WTC11 (cell line): ENCODE measurements around the gene C1orf174. TPM values are rescaled to one million over a fixed set of nuclear protein-coding genes. Genes with fewer than 3 reads are reported as not detected.

ENCODE experiments used
- ATAC-seq: fragments of 200-7000 bp; cut with Tn5 transposase; 2 replicates; pipeline ENCODE4 v1.10.0; 2021; ENCODE audit warnings: mild to moderate bottlenecking, moderate library complexity
- CTCF ChIA-PET: fragments of 300-600 bp; sonication (Branson Sonifier 250); formaldehyde crosslinking; loops from one replicate; lab custom pipeline; 2021; ENCODE audit warnings: antibody characterized with exemption; lab: Charles Lee
- POLR2A ChIA-PET: fragments of 350-600 bp; sonication (Branson Sonifier 250); formaldehyde crosslinking; loops from one replicate; lab custom pipeline; 2021; ENCODE audit warnings: antibody characterized with exemption; lab: Charles Lee
- DNase-seq: peaks from one replicate; pipeline ENCODE4 v3.0.0; 2021; ENCODE audit warnings: low spot score
- H3K27ac Mint-ChIP-seq: 2 replicates; pipeline ENCODE4 v1.8.0; 2021; ENCODE audit warnings: mixed read lengths
- H3K27me3 Mint-ChIP-seq: 2 replicates; pipeline ENCODE4 v1.8.0; 2021; ENCODE audit warnings: low read depth, mild to moderate bottlenecking, moderate library complexity, mixed read lengths
- H3K36me3 Mint-ChIP-seq: 2 replicates; pipeline ENCODE4 v1.8.0; 2021; ENCODE audit warnings: mixed read lengths
- H3K4me1 Mint-ChIP-seq: 2 replicates; pipeline ENCODE4 v1.8.0; 2022; ENCODE audit warnings: mixed read lengths
- H3K4me3 Mint-ChIP-seq: 2 replicates; pipeline ENCODE4 v1.8.0; 2021; ENCODE audit warnings: mild to moderate bottlenecking, moderate library complexity, mixed read lengths
- H3K9me3 Mint-ChIP-seq: 2 replicates; pipeline ENCODE4 v1.8.0; 2021; ENCODE audit warnings: mixed read lengths
- AR ChIP-seq: fragments of 250-450 bp; sonication (Bioruptor Pico); IDR thresholded peaks from 2 replicates; pipeline ENCODE4 v1.9.0; 2021; ENCODE audit warnings: mild to moderate bottlenecking
- ARID4B ChIP-seq: sonication (generic); formaldehyde crosslinking; IDR thresholded peaks from 2 replicates; pipeline ENCODE4 v1.8.0; 2023; ENCODE audit warnings: missing genetic modification reagents, mild to moderate bottlenecking, borderline replicate concordance
- CREB1 ChIP-seq: sonication (generic); formaldehyde crosslinking; IDR thresholded peaks from 2 replicates; pipeline ENCODE4 v1.8.0; 2023; ENCODE audit warnings: mild to moderate bottlenecking, missing genetic modification reagents
- ETV6 ChIP-seq: sonication (generic); formaldehyde crosslinking; IDR thresholded peaks from 2 replicates; pipeline ENCODE4 v1.8.1; 2022; ENCODE audit warnings: mild to moderate bottlenecking, missing genetic modification reagents
- GRHL2 ChIP-seq: fragments of 250-450 bp; sonication (Bioruptor Pico); IDR thresholded peaks from 2 replicates; pipeline ENCODE4 v1.8.0; 2022; ENCODE audit warnings: mild to moderate bottlenecking, moderate library complexity; ENCODE audit not compliant: insufficient replicate concordance, severe bottlenecking
- JUN ChIP-seq: sonication (generic); formaldehyde crosslinking; IDR thresholded peaks from 2 replicates; pipeline ENCODE4 v1.8.0; 2023; ENCODE audit warnings: mild to moderate bottlenecking, missing genetic modification reagents
- KAT7 ChIP-seq: sonication (generic); formaldehyde crosslinking; IDR thresholded peaks from 2 replicates; pipeline ENCODE4 v1.8.1; 2023; ENCODE audit warnings: missing genetic modification reagents, mild to moderate bottlenecking, borderline replicate concordance
- MAX ChIP-seq: sonication (generic); formaldehyde crosslinking; IDR thresholded peaks from 2 replicates; pipeline ENCODE4 v1.8.0; 2022; ENCODE audit warnings: mild to moderate bottlenecking, missing genetic modification reagents
- MLX ChIP-seq: sonication (generic); formaldehyde crosslinking; IDR thresholded peaks from 2 replicates; pipeline ENCODE4 v1.8.1; 2023; ENCODE audit warnings: mild to moderate bottlenecking, missing genetic modification reagents, moderate library complexity
- MXD4 ChIP-seq: fragments of 250-450 bp; sonication (Bioruptor Pico); IDR thresholded peaks from 2 replicates; pipeline ENCODE4 v1.8.0; 2021; ENCODE audit warnings: mild to moderate bottlenecking, moderate library complexity, borderline replicate concordance
- NFYB ChIP-seq: sonication (generic); formaldehyde crosslinking; conservative IDR thresholded peaks from 2 replicates; pipeline ENCODE4 v1.8.0; 2022; ENCODE audit warnings: low read depth, missing genetic modification reagents
- NR1H2 ChIP-seq: sonication (generic); formaldehyde crosslinking; IDR thresholded peaks from 2 replicates; pipeline ENCODE4 v1.9.0; 2021; ENCODE audit warnings: mild to moderate bottlenecking, moderate library complexity, missing genetic modification reagents
- SMAD4 ChIP-seq: sonication (generic); formaldehyde crosslinking; IDR thresholded peaks from 2 replicates; pipeline ENCODE4 v1.8.0; 2022; ENCODE audit warnings: mild to moderate bottlenecking, missing genetic modification reagents
- ZNF138 ChIP-seq: sonication (generic); formaldehyde crosslinking; conservative IDR thresholded peaks from 2 replicates; pipeline ENCODE4 v1.8.1; 2022; ENCODE audit warnings: mild to moderate bottlenecking, moderate library complexity, missing genetic modification reagents
- ZNF396 ChIP-seq: fragments of 250-450 bp; sonication (Bioruptor Pico); IDR thresholded peaks from 2 replicates; pipeline ENCODE4 v1.8.0; 2021; ENCODE audit warnings: mild to moderate bottlenecking, moderate library complexity, borderline replicate concordance
- total RNA-seq: library from RNA; stranded (reverse); gene quantifications from 3 replicates; pipeline ENCODE4 v1.2.3, GENCODE V29; 2021
- TF ChIP-seq, protein P1 (sequence below): sonication (generic); formaldehyde crosslinking; conservative IDR thresholded peaks from 2 replicates; pipeline ENCODE4 v1.8.1; 2023; ENCODE audit warnings: mild to moderate bottlenecking, low read depth, missing genetic modification reagents, moderate library complexity

C1orf174 gene
- total RNA-seq, 1 experiment from 2014 or later: 24.2 TPM

DNA sequence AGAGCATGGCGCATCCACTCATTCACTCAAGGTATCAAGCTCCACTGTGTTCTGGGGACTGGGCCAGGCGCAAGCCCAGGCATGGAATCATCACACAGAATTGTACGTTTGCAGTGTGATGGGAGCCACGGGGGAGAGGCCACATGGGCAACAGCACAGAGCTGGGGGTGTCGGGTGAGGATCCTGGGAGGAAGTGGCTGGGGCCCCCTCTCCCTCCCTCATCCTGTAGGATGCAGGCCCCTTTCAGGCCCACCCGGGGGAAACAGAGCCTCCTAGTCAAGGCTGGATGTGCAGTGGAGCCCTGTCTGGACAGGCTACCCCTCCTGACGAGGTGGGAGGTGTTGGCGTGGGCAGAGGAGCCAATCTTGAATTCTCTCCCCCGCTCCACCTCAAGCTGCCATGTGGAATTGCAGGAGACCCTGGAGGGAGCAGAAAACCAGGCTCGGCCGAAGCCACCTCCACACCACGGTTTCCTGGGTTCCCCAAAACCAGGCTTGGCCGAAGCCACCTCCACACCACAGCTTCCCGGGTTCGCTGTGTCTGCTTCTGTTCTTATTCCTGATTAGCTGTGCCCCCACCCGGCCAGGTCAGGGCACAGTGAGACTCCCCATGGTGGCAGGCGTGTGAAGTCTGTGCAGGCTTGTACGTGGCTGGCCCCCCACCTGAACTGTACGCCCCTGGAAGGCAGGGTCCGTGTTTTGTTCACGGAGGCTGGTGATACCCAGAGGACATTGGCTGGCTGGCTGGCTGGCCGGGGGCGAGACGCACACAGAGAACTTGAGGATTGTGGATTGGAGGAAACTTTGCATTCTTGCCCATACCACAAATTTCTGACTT, 4.2 kb upstream of the C1orf174 start (continued):
- TF ChIP-seq ETV6: no peak
- TF ChIP-seq GRHL2 (CRISPR knock-in tag): no peak
- no peak for TF ChIP-seq MXD4

GRCh38 chr1:3903141-3904005, 3.3 kb upstream of the C1orf174 start:
- ChIA-PET CTCF (interaction anchor here (1.0 kb wide), 1 partner anchor 45 kb away, joined by 4 read pairs; no protein-coding TSS in a partner anchor), POLR2A (no interaction called here)
- Mint-ChIP-seq H3K36me3 (peaks cover 3% of the 10 kb centered on the region), H3K9me3 (peaks cover 7% of the 10 kb centered on the region; the same call in 1 of the 2 replicates), H3K4me1 (peaks cover 21% of the 10 kb centered on the region), H3K27ac (no peak overlapping the region), H3K4me3 (no peak overlapping the region), H3K27me3 (no peaks in the 10 kb centered on the region; the same call in 1 of the 2 replicates)
- DNase-seq (no peak), ATAC-seq (no peak)
- no peak for TF ChIP-seq AR (CRISPR knock-in tag)
- TF ChIP-seq ARID4B (CRISPR knock-in tag): no peak
- TF ChIP-seq, protein P1, sequence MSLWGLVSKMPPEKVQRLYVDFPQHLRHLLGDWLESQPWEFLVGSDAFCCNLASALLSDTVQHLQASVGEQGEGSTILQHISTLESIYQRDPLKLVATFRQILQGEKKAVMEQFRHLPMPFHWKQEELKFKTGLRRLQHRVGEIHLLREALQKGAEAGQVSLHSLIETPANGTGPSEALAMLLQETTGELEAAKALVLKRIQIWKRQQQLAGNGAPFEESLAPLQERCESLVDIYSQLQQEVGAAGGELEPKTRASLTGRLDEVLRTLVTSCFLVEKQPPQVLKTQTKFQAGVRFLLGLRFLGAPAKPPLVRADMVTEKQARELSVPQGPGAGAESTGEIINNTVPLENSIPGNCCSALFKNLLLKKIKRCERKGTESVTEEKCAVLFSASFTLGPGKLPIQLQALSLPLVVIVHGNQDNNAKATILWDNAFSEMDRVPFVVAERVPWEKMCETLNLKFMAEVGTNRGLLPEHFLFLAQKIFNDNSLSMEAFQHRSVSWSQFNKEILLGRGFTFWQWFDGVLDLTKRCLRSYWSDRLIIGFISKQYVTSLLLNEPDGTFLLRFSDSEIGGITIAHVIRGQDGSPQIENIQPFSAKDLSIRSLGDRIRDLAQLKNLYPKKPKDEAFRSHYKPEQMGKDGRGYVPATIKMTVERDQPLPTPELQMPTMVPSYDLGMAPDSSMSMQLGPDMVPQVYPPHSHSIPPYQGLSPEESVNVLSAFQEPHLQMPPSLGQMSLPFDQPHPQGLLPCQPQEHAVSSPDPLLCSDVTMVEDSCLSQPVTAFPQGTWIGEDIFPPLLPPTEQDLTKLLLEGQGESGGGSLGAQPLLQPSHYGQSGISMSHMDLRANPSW: no peak
- TF ChIP-seq ZNF138 (CRISPR knock-in tag): no peak
- no peak for TF ChIP-seq NR1H2
- no peak for TF ChIP-seq CREB1 (CRISPR knock-in tag)
- TF ChIP-seq KAT7 (CRISPR knock-in tag): no peak
- TF ChIP-seq ZNF396: no peak
- no peak for TF ChIP-seq NFYB
- no peak for TF ChIP-seq MLX (CRISPR knock-in tag)
- TF ChIP-seq JUN: no peak
- TF ChIP-seq MAX (CRISPR knock-in tag): no peak
- TF ChIP-seq SMAD4: no peak
